CD1c-positive myeloid dendritic cell (primary cell): ENCODE measurements around the gene GPATCH8.
"Not testable (repeated sequence)": the region's sequence is repeated elsewhere in the genome, so short reads cannot be mapped to it uniquely, and the experiment has no call there.

Experiments used
- DNase-seq: peaks from one replicate; pipeline ENCODE4 v3.0.0-alpha.2; 2016; ENCODE audit errors: extremely low spot score

Gene GPATCH8

DNA sequence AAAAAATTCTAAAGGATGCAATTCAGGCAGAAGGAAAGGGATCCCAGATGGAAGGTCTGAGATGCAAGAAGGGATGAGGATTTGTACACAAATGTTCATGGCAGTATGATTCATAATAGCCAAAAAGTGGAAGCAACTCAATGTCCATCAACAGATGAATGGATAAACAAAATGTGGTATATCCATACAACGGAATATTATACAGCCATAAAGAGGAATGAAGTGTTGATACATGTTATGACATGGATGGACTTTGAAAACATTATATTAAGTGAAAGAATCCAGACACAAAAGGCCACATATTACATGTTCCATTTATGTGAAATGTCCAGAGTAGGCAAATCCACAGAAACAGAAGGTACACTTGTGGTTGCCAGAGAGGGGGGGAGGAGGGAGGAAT lies 23.9 kb upstream of the GPATCH8 start:
- no peak for DNase-seq

DNA sequence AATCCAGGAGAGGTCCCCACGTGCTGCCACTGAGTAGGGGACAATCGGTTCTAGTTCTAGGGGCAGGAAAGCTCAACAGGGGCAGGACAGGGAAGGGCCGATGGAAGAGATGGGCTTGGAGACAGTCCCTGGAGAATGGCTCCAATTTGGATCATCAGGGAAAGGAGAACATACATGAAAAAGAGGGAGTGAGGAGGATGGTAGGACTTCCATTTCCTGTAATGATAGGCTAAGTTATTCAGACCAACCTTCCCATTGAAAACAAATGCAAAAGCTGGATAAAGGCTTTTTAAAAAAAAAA lies 20.4 kb upstream of the GPATCH8 start:
- no peak for DNase-seq

DNA sequence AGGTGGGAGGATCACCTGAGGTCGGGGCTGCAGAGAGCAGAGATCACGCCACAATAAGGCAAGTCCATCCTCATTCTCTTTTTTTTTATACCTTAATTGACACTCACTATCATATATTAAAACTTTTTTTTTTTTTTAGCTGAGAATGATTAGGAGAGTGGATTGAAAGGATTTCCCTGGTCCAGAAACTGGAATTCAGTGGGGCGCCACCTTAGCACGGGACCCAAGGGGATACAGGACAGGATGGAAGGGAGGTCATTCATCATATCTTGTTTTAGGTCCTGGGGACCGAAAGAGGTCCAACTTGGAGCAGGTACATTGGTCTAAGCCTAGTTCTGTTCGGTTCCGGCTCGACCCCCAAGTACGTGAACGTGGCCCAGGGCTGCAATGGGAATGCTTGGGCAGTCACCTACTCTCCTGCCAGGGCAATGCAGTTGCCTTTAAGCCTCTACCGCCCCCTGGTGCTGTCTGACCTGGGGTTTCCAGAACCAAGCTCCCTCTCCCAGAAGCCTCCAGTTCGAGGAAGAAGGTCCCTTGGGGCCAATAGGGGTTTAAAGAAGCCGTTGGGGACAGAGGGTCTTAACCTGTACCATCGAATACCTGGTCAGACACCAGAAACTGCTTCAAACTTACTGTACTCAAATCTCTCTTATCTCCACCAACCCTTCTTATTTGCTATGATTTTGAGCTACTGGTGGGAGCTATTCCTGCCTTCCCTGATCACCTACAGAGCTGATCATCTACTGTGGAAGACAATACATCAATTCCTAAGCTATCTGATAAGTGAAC lies 19.9 kb upstream of the GPATCH8 start:
- peak; percentile 72 for DNase-seq

DNA sequence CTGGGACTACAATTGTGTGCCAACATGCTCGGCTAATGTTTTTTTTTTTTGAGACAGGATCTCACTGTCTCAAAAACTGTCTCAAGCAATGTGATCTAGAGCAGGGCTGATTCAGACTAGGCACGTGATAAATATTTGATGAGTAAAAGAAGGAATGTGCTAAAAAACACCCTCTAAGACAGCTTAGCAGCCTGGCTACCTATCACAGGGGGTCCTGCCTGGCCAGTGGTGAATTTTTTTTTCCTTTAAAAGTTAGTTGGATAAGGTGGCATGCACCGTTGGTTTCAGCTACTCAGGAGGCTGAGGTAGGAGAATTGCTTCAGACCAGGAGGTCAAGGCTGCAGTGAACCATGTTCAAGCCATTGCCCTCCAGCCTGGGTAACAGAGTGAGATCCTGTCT lies 14.8 kb upstream of the GPATCH8 start:
- no peak for DNase-seq

DNA sequence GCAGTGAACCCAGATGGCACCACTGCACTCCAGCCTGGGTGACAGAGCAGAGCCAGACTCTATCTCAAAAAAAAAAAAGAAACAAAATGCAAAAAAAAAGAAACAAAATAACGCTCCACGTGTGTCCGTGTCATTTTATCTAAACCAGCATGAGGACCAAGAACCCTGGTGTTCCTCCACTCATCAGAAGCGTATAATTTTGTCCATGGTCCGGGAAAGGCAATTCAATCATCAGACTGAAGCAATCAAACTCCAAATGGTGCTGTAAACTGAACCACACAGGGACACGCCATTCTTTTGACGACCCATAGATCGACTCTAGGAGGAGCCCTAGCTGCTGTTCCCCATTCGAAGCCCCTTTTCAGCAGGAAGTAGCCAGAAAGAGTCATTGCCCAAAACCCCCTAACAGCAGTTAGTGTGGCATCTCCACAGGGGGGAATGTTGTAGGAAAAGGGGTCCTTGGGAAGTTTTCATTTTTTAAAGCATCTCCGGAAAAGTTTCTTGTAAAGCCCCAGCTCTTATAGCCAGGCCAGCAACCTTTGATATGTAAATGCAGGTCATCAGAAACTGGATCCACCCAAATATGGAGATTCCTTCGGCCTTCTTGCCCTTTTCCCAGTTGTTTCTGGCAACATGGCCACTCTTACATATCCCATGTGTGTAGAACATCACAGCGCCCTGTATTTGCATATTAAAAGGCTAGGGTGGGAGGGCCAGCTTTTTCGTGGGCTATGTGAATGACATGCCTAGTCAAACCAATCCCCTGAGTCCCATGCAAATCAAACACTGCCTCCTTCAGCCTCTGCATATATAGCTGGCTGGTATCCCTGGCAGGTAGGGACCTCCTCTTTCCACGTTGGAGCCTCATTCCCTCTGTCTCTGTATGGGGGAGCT lies 8.3 kb upstream of the GPATCH8 start:
- DNase-seq = peak; percentile 28

DNA sequence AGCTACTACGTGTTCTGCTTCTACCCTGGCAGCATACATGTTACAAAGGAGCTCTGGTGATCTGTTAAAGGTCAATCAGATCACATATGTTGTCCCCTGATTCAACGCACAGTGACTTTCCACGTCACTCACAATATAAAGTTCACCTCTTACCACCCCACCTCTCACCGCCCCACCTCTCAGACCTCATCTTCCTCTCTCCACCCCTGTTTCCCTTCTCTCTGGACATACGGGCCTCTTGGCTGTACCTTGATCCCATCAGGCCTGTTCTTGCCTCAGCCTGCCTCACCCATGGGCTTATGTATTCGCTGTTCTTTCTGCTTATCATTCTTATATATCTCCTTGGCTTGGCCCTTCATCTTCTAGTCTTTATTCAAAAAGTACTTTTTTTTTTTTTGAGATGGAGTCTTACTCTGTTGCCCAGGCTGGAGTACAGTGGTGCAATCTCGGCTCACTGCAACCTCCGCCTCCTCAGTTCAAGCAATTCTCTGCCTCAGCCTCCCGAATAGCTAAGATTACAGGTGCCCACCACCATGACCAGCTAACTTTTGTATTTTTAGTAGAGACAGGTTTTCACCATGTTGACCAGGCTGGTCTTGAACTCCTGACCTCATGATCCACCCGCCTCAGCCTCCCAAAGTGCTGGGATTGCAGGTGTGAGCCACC lies 3.9 kb upstream of the GPATCH8 start:
- DNase-seq = not testable (repeated sequence)

DNA sequence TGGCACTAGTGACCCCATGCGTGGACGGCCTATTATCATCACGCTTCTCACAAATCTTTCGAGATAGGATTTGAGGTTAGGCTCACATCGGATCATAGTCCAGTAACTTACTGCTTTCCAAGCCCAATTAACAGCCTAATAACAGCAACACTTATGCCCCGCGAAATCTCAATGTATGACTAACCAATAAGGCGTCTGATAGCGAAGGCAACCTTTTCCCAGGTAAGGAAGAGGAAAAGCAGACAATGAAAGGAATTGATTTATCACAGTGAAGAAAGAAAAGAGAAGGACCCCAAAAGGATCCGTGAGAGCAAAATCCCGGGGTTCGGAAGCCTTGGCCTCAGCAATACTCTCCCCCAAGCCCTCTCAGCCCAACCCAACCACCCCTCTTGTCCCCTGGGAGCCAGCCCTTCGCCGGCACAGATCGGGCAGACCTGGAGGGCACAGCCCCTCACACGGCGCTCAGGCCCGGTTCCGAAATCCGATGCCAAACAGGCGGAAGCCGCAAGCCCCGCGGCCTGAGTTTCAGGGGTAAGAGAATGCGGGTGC lies 534 bp downstream of the GPATCH8 start:
- DNase-seq = peak; percentile 30

DNA sequence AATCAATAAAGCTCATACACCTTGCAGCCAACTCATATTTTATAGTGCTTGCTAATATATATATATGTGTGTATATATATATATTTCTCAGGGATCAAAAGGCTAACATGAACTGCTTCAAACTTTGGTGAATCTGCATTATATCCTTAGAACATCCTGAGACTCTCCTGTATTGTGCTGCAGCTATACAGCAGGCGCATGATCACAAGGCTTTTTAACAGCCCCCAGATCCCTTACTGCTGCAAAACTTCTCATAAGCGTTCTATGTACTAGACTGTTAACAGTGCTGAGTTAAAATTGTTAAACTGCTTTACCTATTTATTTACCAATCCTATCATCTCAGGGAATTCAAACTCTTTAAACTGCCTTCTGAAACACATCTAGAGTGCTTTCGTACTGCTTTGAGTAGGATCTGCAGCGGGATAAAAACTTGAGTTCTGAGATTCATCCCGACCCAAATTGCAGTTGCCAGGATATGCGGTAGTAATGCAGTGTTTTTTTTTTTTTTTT lies 1.3 kb downstream of the GPATCH8 start:
- no peak for DNase-seq

DNA sequence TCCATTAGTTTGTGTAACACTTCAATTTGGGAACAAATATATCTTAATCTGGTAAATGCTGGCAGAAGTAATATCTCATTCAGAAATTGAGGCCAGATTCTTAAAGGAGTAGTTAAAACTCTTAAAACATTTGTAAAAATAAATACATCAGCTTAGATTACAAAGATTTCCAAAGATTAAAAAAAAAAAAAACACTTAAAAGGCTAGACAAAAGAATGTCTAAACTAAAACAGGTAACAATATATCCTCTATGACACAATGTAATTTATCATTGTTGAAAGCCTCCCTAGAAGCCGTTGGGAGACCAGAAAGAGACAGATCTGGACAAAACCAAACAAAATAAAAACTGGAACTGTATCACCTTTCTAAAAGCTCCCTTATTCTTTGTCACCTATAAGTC lies 3.5 kb downstream of the GPATCH8 start:
- no peak for DNase-seq

DNA sequence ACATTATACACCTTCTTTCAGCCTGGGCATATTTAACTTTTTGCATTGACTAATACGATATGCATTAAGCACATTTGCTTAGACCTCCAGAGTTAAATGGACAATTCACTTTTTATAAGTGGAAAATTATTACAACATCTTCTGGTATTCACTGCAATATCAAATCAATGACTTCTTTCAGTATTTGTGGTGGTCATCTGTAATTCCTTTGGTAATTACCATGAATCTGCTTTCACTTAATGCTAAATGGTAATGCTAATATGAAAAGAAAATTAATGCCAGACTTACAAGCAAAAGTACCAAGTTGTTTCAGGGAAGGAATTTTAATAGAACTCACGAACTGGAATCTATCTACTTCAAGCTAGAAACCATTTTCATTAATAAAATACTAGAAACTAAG lies 6.4 kb downstream of the GPATCH8 start:
- DNase-seq = no peak

DNA sequence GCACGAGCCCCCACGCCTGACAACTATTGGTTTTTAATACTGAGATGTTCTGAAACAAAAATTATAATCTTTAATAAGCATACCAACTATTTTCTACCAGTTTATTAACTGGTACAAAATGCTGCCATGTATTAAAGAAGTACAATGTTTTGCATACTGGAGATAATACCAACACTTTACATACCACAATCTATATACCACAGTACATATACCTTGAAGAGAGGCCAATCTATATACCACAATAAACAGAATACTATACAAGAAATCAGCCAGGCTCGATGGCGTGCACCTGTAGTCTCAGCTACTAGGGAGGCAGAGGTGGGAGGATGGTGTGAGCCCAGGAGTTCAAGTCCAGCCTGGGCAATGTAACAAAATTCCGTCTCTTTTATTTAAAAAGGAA lies 9.9 kb downstream of the GPATCH8 start:
- no peak for DNase-seq

DNA sequence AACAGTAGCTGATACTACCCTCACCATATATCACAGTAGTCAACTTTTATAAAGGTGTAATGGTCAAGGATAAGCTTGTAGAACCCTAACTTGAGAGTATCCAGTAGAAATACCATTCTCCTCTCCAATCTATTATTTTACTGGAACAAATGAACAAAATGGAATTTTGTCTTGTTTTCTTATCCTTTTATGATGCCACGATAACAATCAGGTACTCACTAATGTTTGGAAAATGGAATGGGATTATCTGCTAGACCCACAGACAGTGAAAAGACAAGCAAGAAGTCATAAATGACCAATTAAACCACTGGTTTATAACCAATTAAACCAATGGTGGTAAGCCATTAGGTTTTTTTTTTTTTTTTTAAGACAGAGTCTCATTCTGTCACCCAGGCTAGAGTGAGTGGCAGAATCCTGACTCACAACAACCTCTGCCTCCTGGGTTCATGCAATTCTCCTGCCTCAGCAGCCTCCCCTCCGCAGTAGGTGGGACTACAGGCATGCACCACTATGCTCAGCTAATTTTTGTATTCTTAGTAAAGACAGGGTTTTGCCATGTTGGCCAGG lies 10.4 kb downstream of the GPATCH8 start:
- DNase-seq = no peak

DNA sequence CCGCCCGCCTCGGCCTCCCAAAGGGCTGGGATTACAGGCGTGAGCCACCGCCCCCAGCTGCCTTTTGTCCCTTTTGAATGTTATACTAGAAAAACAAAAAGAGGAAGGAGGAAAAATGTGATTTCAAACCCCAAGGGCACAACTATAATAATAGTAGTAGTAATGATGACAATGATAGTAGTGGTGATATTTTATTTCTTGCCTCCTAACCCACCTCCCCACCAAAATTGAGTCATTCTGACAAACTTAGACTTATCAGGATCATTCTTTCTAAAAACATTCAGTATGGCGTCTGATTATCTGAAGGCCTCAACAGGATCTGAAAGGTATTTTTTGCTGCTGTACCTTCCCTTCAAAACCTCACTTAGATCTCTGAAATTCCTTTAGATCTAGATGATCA lies 13.6 kb downstream of the GPATCH8 start:
- DNase-seq = no peak

DNA sequence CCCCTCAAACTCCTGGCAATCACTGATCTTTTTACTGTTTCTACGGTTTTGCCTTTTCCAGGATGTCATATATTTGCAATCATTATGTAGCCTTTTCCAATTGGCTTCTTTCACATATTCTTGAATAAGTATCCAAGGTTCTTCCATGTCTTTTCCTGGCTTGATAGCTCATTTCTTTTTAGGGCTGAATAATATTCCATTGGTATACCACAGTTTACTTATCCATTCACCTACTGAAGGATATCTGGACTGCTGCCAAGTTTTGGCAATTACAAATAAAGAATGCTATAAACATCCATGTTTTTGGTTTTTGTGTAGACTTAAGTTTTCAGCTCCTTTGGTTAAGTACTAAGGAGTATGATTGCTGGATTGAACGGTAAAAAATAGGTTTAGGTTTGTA lies 16.0 kb downstream of the GPATCH8 start:
- no peak for DNase-seq

DNA sequence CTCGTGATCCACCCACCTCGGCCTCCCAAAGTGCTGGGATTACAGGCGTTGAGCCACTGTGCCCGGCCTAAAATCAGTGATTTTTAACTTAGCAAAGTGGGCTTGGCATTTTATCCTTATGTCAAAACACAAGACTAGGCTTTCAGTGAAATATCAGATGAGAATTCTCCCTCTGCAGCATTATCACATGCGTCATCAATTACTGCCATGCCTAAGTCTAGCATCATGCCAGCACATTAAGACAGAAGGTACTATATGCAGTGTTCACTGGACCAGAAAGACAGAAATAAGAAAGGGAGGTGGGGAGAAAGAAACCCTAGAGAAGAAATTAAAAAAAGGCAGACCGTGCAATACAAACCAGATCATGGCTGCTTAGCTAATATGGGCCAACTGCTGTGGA lies 29.8 kb downstream of the GPATCH8 start:
- no peak for DNase-seq

DNA sequence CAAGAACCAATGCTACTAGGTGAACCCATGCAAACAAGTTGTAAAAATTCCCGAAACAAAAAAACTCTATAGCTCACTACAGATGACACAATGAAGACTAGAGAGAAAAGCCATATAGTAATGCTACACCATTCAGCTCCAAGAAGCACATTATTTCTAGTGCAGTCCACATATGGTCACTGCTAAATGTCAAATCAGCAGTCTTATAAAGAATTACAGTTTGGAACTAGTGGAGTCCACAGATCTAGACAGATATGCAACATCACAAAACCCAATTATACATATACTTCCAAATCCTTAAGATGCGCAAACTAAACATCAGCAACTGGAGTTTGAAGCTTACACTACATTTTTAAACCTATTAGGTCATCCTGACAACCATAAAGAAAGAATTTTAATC lies 33.5 kb downstream of the GPATCH8 start:
- DNase-seq = no peak

DNA sequence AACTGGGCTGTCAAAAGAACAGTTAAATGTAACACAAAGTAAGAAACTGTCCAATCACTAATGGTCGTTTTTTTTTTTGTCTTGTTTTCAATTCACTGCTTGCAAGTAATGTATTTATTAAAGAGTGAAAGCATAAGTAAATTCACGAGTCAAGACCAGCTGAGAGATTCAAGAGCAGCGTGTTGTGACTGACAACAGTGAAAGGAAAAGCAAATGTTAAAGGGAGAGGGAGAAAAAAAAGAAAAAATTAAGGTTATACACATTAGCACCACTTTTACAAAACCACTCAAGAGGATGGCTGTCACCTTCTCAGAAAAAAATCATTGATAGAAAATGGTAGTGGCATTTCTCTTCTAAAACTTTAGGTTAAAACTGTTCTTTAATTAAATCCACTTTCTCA lies 36.1 kb downstream of the GPATCH8 start:
- DNase-seq = no peak

DNA sequence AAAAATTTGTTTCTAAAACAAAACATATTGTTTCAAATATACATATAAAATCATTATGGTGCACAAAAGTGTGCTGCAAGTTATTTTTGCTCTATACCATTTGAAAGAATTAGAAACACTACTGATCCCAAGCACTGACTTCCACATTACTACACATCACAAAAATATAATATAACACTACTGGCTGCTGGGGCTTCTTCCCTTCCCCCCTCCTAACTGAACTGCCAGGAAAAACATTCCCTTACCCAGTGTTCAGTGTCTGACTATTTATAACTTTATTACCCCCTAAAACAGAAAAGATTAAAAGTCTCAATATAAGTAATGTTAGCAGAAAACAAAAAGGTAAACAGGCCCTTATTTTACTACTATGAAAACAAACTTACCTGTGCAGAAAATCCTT lies 36.9 kb downstream of the GPATCH8 start:
- DNase-seq = no peak

DNA sequence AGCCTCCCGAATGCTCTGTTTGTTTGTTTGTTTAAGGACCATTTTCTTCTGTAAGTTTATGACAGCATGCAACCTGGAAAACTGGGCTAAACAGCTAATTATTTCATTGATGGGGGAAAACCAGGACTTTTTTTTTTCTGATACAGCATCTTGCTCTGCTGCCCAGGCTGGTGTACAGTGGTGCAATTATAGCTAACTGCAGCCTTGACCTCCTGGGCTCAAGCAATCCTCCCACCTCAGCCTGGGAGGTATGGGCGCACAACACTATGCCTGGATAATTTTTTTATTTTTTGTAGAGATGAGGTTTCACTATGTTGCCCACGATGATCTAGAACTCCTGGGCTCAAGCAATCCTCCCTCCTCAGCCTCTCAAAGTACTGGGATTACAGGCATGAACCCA lies 37.3 kb downstream of the GPATCH8 start:
- no peak for DNase-seq

DNA sequence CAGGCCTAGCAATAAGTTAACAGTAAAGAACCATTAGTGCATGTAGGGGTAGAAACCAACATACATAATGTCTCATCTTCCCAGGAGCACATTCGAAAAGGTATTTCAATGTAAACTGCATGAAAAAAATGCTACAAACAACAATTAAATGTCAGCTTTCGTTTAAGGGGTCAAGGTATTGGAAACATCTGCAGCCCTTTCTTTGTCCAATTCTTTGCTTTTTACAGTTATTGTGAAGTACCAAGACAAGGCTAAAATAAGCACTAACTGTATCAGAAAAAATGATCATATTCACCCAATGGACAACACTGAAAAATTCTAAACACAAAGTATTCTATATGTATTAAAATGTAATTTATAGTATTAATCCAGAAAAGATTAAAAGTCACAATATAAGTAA lies 37.9 kb downstream of the GPATCH8 start:
- no peak for DNase-seq

DNA sequence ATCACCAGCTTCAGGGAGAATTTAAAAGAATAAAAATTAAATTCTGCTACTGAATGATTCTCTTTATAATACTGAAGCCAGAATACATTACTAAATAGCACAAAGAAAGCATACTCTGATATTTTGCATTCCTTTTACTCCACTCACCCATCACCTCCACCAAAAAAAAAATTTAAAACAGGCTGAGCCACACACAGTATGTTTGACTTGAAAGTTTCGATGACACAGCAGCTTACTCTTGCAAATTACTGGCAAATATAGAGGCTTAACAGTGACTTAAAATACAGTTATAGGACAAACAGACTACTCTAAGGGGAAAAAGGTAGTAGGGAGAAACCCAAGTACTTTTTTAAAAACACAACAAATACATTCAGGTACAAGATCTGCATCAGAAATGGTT lies 39.2 kb downstream of the GPATCH8 start:
- DNase-seq = no peak

DNA sequence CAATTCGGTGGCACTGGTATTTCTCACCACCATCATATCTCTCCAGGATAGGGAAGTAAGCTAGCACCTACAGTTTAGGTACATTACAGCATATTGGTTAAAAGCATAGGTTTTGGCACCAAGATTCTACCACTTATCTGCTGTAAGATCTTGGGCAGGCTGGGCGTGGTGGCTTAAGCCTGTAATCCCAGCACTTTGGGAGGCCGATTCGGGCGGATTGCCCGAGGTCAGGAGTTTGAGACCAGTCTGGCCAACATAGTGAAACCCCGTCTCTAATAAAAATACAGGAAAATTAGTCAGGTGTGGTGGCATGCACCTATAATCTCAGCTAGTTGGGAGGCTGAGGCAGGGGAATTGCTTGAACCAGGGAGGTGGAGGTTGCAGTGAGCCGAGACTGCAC lies 51.4 kb downstream of the GPATCH8 start:
- DNase-seq = no peak
